Upper lobe of right lung (tissue), 1 donor: ENCODE measurements around the gene ASTN1. TPM values are rescaled to one million over a fixed set of nuclear protein-coding genes. Genes with fewer than 3 reads are reported as not detected.

Experiments used
- ATAC-seq: fragments of 200-7000 bp; cut with Tn5 transposase; one replicate; pipeline ENCODE4 v1.9.1; 2020; ENCODE audit warnings: mild to moderate bottlenecking, moderate library complexity
- DNase-seq: peaks from one replicate; pipeline ENCODE4 v3.0.0-alpha.2; 2020
- H3K27ac ChIP-seq: fragments of 200-600 bp; one replicate; pipeline ENCODE4 v1.8.0; 2022
- H3K27me3 ChIP-seq: fragments of 200-600 bp; one replicate; pipeline ENCODE4 v1.8.0; 2022; ENCODE audit warnings: mild to moderate bottlenecking
- H3K36me3 ChIP-seq: fragments of 200-600 bp; one replicate; pipeline ENCODE4 v1.8.0; 2022
- H3K4me1 ChIP-seq: fragments of 200-600 bp; one replicate; pipeline ENCODE4 v1.8.0; 2022
- H3K4me3 ChIP-seq: fragments of 200-600 bp; one replicate; pipeline ENCODE4 v1.8.0; 2022; ENCODE audit warnings: mild to moderate bottlenecking
- H3K9me3 ChIP-seq: fragments of 200-600 bp; one replicate; pipeline ENCODE4 v1.8.0; 2022
- CTCF ChIP-seq: fragments of 200-600 bp; IDR thresholded peaks from one replicate; pipeline ENCODE4 v1.8.0; 2022; ENCODE audit warnings: antibody characterized with exemption
- intact Hi-C: fragments of 100-400 bp; cut with DNase I; formaldehyde crosslinking; loops from one replicate; pipeline ENCODE4 v1.11.0; 2022
- total RNA-seq: library from RNA; stranded (reverse); fragmentation: NEBNext Ultra II Directional; extraction: Animal tissue kit (Norgen Biotek cat#: 25700); gene quantifications from one replicate; pipeline ENCODE4 v1.2.1, GENCODE V29; 2021
- donor health status: DM: no; HTN: yes; CAD: no; lungs with severe emphysema.

Gene ASTN1
- total RNA-seq, 1 donor from 2014 or later: 0.20 TPM

DNA sequence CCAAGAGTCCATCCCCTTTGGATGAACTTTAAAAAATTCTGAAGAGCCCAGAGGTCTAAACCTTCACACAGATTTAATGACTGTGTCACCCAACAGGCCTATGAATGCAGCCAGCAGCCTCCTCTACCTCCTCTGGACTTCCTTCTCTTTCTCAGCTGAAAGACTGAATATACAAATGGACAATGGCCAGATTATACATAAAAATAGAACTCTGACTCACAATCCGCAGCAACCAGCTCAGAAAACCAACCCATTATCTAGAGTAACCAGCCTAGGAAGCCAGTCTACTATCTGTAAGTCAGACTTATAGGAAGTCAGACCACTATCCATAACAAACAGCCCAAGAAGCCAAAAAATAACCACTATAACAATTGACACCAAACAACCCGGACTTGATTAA is 224.5 kb downstream of the ASTN1 start:
- no peak for ATAC-seq
- H3K4me1 ChIP-seq: no peaks in the 10 kb centered on the region
- intact Hi-C loops: no loop called here
- no peak for TF ChIP-seq CTCF
- no peak for DNase-seq
- H3K9me3 ChIP-seq: no peaks in the 10 kb centered on the region
- H3K4me3 ChIP-seq: no peak overlapping the region
- no peak overlapping the region for H3K27ac ChIP-seq
- H3K36me3 ChIP-seq: no peaks in the 10 kb centered on the region
- H3K27me3 ChIP-seq: peaks cover 3% of the 10 kb centered on the region

GRCh38 chr1:176938375-176938774 is 226.1 kb downstream of the ASTN1 start:
- Histone ChIP-seq H3K27me3 (peaks cover 3% of the 10 kb centered on the region), H3K9me3 (no peaks in the 10 kb centered on the region), H3K4me3 (no peak overlapping the region), H3K36me3 (no peaks in the 10 kb centered on the region), H3K4me1 (no peaks in the 10 kb centered on the region), H3K27ac (no peak overlapping the region)
- no peak for DNase-seq
- intact Hi-C loops: no loop called here
- TF ChIP-seq CTCF: no peak
- no peak for ATAC-seq

DNA sequence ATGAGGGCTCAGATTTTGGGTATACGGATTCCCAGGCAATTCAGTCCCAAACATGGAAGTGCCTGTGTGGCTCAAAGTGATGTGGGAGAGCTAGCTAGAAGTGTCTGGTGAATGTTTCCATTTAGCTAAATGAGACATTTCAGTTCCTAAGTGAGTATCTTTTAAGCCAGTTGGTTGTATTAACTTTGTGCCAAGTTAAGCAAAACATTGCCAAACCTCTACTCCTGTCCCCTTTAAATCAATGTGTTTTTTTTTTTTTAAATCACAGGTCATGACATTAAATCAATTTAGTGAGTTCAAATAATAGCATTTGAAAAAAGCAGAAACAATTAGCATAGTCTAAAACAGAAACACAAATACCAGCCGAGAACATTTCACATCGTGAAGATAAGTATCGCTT is 230.1 kb downstream of the ASTN1 start:
- H3K4me1 ChIP-seq: peaks cover 3% of the 10 kb centered on the region
- H3K9me3 ChIP-seq: no peaks in the 10 kb centered on the region
- no peak for ATAC-seq
- TF ChIP-seq CTCF: no peak
- no peak overlapping the region for H3K4me3 ChIP-seq
- no peak for DNase-seq
- intact Hi-C loops: no loop called here
- H3K27ac ChIP-seq: no peak overlapping the region
- H3K36me3 ChIP-seq: no peaks in the 10 kb centered on the region
- H3K27me3 ChIP-seq: no peaks in the 10 kb centered on the region

DNA sequence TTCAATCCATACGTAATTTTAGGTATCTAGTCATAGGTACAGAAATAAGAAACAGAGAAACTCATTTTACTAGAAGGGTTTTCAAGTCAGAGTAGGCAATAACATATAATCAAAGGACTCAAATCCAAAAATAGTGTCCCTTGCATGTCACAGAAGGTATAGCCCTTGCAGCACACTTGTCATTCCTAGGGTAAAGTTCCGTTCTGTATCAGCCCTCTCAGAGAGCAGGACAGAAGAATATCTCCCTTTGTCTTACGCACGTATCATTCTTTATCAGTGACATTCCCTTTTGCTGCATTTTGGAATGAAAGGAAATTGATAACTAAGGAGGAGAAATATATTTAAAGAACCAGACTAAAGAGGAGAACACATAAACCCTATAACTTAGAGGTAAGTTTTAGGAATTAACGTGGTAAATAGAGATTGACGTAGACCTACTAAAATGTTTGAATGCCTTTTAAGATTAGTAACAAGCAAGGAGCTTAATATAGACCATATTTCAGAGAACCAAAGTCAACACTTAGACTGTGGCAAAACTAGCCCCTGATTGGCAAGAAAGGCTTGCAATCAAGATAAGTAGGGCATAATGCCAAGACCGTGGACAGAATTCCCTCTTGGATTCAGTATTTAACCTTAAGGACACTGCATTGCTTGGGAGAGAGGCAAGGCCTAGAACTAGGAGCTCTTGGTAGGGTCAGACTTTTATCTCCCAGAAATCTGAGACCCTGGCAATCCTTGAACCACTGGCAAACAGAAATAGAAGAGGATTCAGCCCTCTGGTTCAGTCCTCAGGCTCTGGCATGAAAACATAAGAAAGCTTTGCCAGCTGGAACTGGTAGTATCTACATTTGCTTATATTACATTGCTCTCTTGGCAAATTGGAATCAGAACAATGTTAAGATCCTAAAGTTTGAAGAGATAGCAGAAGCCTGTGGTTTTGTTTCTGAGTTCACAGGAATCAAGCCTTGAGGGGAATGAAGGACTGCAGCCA is 232.1 kb downstream of the ASTN1 start:
- H3K4me3 ChIP-seq: no peak overlapping the region
- H3K9me3 ChIP-seq: no peaks in the 10 kb centered on the region
- TF ChIP-seq CTCF: no peak
- peak; percentile 31 for ATAC-seq
- no peak overlapping the region for H3K27ac ChIP-seq
- no peak for DNase-seq
- H3K36me3 ChIP-seq: no peaks in the 10 kb centered on the region
- H3K27me3 ChIP-seq: no peaks in the 10 kb centered on the region
- peaks cover 3% of the 10 kb centered on the region for H3K4me1 ChIP-seq
- intact Hi-C loops: no loop called here

DNA sequence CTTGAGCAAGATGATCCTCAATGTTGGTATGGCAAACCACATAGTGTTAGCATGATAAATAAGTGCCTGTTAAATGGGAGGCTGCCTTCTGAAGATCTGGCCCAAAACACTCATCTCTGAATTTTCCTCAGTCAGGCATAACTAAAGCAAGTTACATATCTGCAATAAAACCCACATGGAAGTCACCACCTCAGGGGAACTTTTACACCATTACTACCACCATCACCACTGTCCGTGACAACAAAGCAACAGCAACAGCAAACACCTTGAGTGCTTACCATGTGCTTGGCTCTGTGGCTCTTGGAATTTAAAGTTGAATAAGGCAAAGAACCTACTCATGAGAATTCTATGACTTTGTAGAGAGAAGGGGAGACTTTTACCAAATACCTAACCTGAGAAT is 233.0 kb downstream of the ASTN1 start:
- Histone ChIP-seq H3K27ac (no peak overlapping the region), H3K9me3 (no peaks in the 10 kb centered on the region), H3K4me3 (no peak overlapping the region), H3K4me1 (peaks cover 3% of the 10 kb centered on the region), H3K27me3 (no peaks in the 10 kb centered on the region), H3K36me3 (no peaks in the 10 kb centered on the region)
- no peak for DNase-seq
- no peak for ATAC-seq
- intact Hi-C loops: no loop called here
- TF ChIP-seq CTCF: no peak
